Left ventricle myocardium superior (tissue), 1 donor: Measurements from ENCODE around the gene ZIK1. TPM values are rescaled to one million over a fixed set of nuclear protein-coding genes. Genes with fewer than 3 reads are reported as not detected.

Experiments used
- ATAC-seq: fragments of 200-7000 bp; cut with Tn5 transposase; one replicate; pipeline ENCODE4 v1.9.1; 2020; ENCODE audit warnings: mild to moderate bottlenecking, moderate library complexity
- DNase-seq: peaks from one replicate; pipeline ENCODE4 v3.0.0-alpha.2; 2020
- intact Hi-C: fragments of 100-400 bp; cut with micrococcal nuclease; formaldehyde crosslinking; loops from one replicate; pipeline ENCODE4 v1.11.0; 2022
- total RNA-seq: library from RNA; stranded (reverse); fragmentation: NEBNext Ultra II Directional; extraction: Animal tissue kit (Norgen Biotek cat#: 25700); gene quantifications from one replicate; pipeline ENCODE4 v1.2.1, GENCODE V29; 2021
- donor health status: DM: no; HTN: yes; CAD: no; lungs with severe emphysema.

The ZIK1 gene
- total RNA-seq, 1 donor from 2014 or later = 4.1 TPM

- intact Hi-C loops = no loop called here
- peak; percentile 99 for ATAC-seq
Measured at GRCh38 chr19:57599761-57600383, 15.9 kb downstream of the ZIK1 start, which contains the start of gene ZNF530. ZNF530 (plus strand) TSS chr19:57599885; CDS start chr19:57604346, 4,461 bp downstream.

GRCh38 chr19:57606931-57607330 is 23.0 kb downstream of the ZIK1 start:
- no peak for DNase-seq
- intact Hi-C loops = no loop called here
- ATAC-seq = no peak

More at GRCh38 chr19:57599761-57600383, 15.9 kb downstream of the ZIK1 start, which contains the start of gene ZNF530:
- DNase-seq = peak; percentile 96

GRCh38 chr19:57611113-57611512 is 27.2 kb downstream of the ZIK1 start:
- intact Hi-C loops = no loop called here
- ATAC-seq (no peak), DNase-seq (no peak)

GRCh38 chr19:57613941-57614743 is 30.2 kb downstream of the ZIK1 start, which contains the start of gene ZNF134:
ZNF134 (plus strand) TSS chr19:57614242; CDS start chr19:57619469, 5,227 bp downstream.
- intact Hi-C loops = no loop called here
- ATAC-seq (peak; percentile 98), DNase-seq (peak; percentile 96)

- intact Hi-C loops = no loop called here
- DNase-seq = no peak
- ATAC-seq = no peak
Measured at GRCh38 chr19:57615346-57615745, 31.4 kb downstream of the ZIK1 start.

- DNase-seq (no peak), ATAC-seq (no peak)
- intact Hi-C loops = no loop called here
Measured at GRCh38 chr19:57620673-57621348, 36.9 kb downstream of the ZIK1 start.

- intact Hi-C loops = no loop called here
- ATAC-seq = no peak
Measured at GRCh38 chr19:57623091-57623490, 39.1 kb downstream of the ZIK1 start.

GRCh38 chr19:57632987-57633831 is 49.3 kb downstream of the ZIK1 start, which contains the start of gene ZNF211:
ZNF211 (plus strand) TSS chr19:57633168; CDS start chr19:57633347, 179 bp downstream.
- ATAC-seq (peak; percentile 100), DNase-seq (peak; percentile 96)
- intact Hi-C loops = no loop called here

More at GRCh38 chr19:57623091-57623490, 39.1 kb downstream of the ZIK1 start:
- no peak for DNase-seq

- peak; percentile 31 for DNase-seq
- ATAC-seq = peak; percentile 50
- intact Hi-C loops = no loop called here
Measured at GRCh38 chr19:57633832-57634131, 49.8 kb downstream of the ZIK1 start.

- DNase-seq (no peak), ATAC-seq (no peak)
- intact Hi-C loops = no loop called here
Measured at GRCh38 chr19:57637379-57637778, 53.4 kb downstream of the ZIK1 start.

GRCh38 chr19:57641715-57642234 is 57.8 kb downstream of the ZIK1 start:
- ATAC-seq (no peak), DNase-seq (no peak)
- intact Hi-C loops = no loop called here

- ATAC-seq (peak; percentile 50), DNase-seq (no peak)
- intact Hi-C loops = no loop called here
Measured at GRCh38 chr19:57642396-57643046, 58.6 kb downstream of the ZIK1 start.

Other genes starting within 250 kb of the ZIK1 start
- gene ZNF304, start 232.9 kb upstream of the ZIK1 start, total RNA-seq = 8.3 TPM
- 10.9 TPM for gene TRAPPC2B, start 220.6 kb upstream of the ZIK1 start, total RNA-seq
- gene ZNF547, start 220.6 kb upstream of the ZIK1 start, total RNA-seq = 3.2 TPM
- gene ZNF548, start 194.3 kb upstream of the ZIK1 start, total RNA-seq = 17.8 TPM
- gene ZNF17, start 173.0 kb upstream of the ZIK1 start, total RNA-seq = 8.8 TPM
- 3.3 TPM for gene ZNF749, start 148.8 kb upstream of the ZIK1 start, total RNA-seq
- 4.1 TPM for gene VN1R1, start 127.0 kb upstream of the ZIK1 start, total RNA-seq
- gene ZNF772, start 106.6 kb upstream of the ZIK1 start, total RNA-seq = 24.0 TPM
- 9.1 TPM for gene ZNF419, start 96.4 kb upstream of the ZIK1 start, total RNA-seq
- 6.0 TPM for gene ZNF773, start 84.2 kb upstream of the ZIK1 start, total RNA-seq
- 4.1 TPM for gene ZNF549, start 56.8 kb upstream of the ZIK1 start, total RNA-seq
- gene ZNF550, start 24.3 kb upstream of the ZIK1 start, total RNA-seq = 8.4 TPM
- 4.8 TPM for gene ZNF416, start 5.2 kb upstream of the ZIK1 start, total RNA-seq
- gene ZNF530, start 15.7 kb downstream of the ZIK1 start, total RNA-seq = 3.9 TPM
- gene ZNF134, start 30.1 kb downstream of the ZIK1 start, total RNA-seq = 12.9 TPM
- gene ZNF211, start 49.0 kb downstream of the ZIK1 start, total RNA-seq = 11.1 TPM
- not detected for gene ZSCAN4, start 84.8 kb downstream of the ZIK1 start, total RNA-seq
- gene ZNF551, start 97.8 kb downstream of the ZIK1 start, total RNA-seq = 3.1 TPM
- gene ZNF154, start 125.1 kb downstream of the ZIK1 start, total RNA-seq = 3.5 TPM
- 6.7 TPM for gene ZNF671, start 143.5 kb downstream of the ZIK1 start, total RNA-seq
- gene ZNF776, start 162.7 kb downstream of the ZIK1 start, total RNA-seq = 15.9 TPM
- gene ZNF586, start 185.5 kb downstream of the ZIK1 start, total RNA-seq = 8.9 TPM
- 5.5 TPM for gene ZNF552, start 230.8 kb downstream of the ZIK1 start, total RNA-seq
- 5.6 TPM for gene ZNF587B, start 246.2 kb downstream of the ZIK1 start, total RNA-seq